GM19099 (cell line): ENCODE data around the gene DEAF1.

Source experiments
- POLR2A ChIP-seq: IDR thresholded peaks from 3 replicates; pipeline ENCODE4 v1.6.1; 2011; ENCODE audit warnings: low read depth; ENCODE audit not compliant: insufficient read length; ENCODE audit errors: extremely low read depth

DEAF1 gene

GRCh38 chr11:619628-620050, 75.4 kb downstream of the DEAF1 start:
- TF ChIP-seq POLR2A, result no peak

DNA sequence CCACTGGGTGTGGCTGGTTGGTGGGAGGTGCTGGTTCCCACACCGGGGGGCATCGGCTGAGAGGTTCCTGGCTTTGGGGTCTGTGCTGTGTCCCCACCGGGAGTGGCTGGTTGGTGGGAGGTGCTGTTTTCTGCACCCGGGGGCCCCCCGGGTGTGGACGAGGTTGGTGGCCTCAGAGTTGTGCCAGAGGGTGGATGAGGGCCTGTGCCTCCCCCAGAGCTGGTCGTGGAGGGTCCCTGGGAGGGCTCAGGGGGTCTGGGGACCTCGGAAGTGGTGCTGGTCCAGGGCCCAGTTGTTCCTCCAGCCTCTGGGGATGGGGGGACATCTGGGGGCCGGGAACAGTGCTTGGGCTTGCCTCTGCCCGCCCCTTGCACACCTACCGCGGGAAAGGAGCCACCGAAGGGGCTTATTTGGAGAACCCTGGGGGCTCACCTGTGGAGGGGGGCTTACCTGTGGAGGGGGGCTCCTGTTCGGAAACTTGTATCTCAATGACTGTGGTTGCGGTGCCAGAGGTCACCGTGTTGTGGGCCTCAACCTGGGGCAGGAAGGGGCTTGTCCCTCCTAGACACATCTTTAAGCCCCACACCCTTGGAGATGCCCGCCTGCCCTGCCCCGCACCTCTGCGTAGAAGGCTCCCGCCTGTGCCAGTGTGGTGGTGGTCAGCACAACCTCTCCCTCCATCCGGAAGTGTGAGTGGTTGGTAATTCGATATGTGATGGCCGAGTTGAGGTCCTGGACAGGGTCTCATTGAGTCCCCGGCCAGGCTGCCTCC, 76.0 kb downstream of the DEAF1 start:
- no peak for TF ChIP-seq POLR2A

GRCh38 chr11:617912-618682, 76.9 kb downstream of the DEAF1 start:
- TF ChIP-seq POLR2A, result no peak

- no peak for TF ChIP-seq POLR2A
Measured at GRCh38 chr11:617199-617911, 77.7 kb downstream of the DEAF1 start.

DNA sequence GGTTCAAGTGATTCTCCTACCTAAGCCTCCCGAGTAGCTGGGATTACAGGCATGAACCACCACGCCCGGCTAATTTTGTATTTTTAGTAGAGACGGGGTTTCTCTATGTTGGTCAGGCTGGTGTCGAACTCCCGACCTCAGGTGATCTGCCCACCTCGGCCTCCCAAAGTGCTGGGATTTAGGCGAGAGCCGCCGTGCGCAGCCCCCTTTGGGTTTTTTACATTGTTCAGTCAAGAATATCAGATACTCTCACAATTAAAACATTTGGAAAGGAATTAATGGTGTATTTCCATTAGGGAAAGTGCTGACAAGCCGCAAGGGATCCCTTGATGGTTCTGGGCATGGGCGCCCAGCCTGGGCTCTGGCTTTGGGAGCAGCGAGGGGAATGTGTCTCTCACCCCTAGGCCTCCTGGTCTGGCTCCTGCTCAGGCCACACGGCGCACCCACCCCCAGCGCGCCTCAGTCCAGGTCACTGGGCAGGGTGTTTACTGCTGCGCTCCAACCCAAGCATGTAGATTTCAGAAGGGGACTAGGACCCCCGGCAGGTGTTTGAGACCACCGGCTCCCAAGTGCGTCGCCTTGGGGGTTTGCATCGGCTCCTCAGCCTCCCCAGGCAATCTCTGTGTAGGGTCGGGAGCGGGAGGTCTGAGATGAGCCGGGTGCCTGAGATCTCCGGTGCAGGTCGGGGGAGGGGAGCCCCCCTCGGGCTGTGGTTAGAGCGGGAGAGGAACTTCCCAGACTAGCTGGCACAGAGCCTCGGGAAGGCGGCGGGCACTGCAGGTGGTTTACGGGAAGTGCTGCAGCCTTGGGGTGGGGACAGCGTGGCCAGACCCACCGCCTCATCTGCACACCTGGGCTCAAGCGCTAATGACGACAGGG, 78.5 kb downstream of the DEAF1 start:
- no peak for TF ChIP-seq POLR2A

- peak; percentile 99 for TF ChIP-seq POLR2A
Measured at GRCh38 chr11:615504-616319, 79.3 kb downstream of the DEAF1 start, which contains the start of gene IRF7. Gene IRF7, minus strand, starts transcription at chr11:615950. Its CDS starts 586 bp downstream, at chr11:615364.

DNA sequence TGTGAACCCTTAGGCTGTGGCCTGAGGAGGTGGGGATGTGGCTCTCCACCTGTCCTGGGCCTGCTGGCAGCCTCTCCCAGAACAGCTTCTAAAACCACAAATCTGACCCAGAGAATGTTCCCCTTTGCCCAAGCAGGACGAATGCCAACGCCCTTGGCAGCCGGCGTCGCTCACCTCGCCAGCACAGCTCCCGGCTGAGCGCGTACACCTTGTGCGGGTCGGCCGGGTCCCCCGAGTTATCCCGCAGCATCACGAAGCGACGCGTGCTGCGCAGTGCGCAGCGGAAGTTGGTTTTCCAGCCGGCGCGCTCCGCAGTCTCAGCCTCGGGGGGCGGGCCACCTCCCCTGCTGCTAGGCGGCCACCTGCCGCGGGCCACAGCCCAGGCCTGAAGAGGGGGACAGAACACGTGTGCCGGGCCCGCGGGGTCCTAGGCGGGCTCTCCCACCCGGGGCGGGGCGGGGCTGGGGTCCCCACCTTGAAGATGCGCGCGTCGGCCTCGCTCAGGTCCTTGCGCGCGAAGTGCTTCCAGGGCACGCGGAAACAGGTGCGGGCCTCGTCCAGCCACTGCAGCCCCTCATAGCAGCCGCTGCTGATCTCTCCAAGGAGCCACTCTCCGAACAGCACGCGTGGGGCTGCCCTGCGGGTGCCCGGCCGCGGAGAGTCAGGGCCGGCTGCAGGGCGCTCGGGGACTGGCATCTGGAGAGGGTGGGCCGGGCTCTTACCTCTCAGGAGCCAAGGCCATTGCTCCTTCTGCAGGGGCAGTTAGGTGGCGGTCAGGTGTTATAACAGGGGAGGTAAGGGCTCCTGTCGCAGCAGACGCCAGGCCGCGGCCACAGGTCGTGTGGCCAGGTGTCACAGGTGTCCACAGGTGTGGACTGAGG, 80.2 kb downstream of the DEAF1 start:
- TF ChIP-seq POLR2A, result no peak

DNA sequence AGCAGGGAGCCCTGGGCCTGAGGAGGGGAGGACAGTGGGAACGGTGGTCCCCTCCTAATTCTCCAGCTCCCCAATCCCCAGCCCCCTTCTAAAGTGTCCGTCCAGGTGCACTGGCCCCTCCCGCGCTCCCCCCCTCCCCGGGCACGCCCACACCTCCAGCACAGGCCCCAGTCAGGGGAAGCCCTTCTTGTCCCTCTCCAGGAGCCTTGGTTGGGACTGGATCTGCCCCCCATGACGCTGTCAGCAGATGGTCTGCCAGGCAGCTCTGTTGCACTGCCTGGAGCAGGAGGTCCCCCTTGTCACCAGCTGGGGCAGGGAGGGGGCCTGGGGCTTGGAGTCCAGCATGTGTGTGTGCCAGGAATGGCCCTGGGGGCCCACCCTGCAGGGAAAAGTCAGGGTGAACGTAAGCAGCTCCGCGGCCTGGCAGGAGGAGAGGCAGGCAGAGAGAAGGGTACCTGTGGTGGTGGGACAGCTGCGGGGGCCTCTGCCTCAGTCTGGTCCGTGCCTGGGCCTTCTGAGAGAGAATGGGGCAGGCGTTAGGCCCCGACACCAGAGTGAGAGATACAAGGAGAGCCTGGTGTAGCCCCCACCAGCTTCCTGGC, 80.9 kb downstream of the DEAF1 start:
- peak; percentile 4 for TF ChIP-seq POLR2A

- peak; percentile 48 for TF ChIP-seq POLR2A
Measured at GRCh38 chr11:613369-613968, 81.6 kb downstream of the DEAF1 start.

DNA sequence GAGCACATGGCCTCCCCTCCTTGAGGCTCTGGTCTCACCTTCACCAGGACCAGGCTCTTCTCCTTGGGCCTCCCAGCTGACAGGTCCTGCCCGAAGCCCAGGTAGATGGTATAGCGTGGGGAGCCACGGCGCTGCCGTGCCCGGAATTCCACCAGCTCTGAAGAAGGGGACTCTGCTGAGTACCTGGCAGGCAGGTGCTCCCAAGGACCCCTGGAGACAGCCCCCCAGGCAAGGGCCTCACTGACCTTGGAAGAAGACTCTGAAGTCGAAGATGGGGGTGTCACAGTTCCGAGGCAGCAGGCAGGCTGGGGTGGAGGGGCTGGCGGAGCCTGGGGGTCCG, 82.1 kb downstream of the DEAF1 start:
- TF ChIP-seq POLR2A, result no peak

GRCh38 chr11:612201-612960, 82.6 kb downstream of the DEAF1 start:
- TF ChIP-seq POLR2A, result no peak
